HEK293 (cell line): ENCODE measurements around the gene C6orf15.

Source experiments
- CTCF ChIP-seq: fragments of 450-650 bp; formaldehyde crosslinking; IDR thresholded peaks from 2 replicates; pipeline ENCODE4 v1.5.1; 2016; ENCODE audit warnings: missing biosample characterization, missing genetic modification characterization
- KLF16 ChIP-seq: fragments of 450-650 bp; formaldehyde crosslinking; IDR thresholded peaks from 2 replicates; pipeline ENCODE4 v1.5.1; 2017; ENCODE audit warnings: missing biosample characterization, missing genetic modification characterization
- PRDM2 ChIP-seq: fragments of 450-650 bp; formaldehyde crosslinking; IDR thresholded peaks from 2 replicates; pipeline ENCODE4 v1.5.1; 2016; ENCODE audit warnings: missing biosample characterization, missing genetic modification characterization, borderline replicate concordance
- YY1 ChIP-seq: fragments of 450-650 bp; formaldehyde crosslinking; IDR thresholded peaks from 2 replicates; pipeline ENCODE4 v1.5.1; 2018; ENCODE audit warnings: missing biosample characterization, missing genetic modification characterization
- ZBTB1 ChIP-seq: fragments of 450-650 bp; formaldehyde crosslinking; IDR thresholded peaks from 2 replicates; pipeline ENCODE4 v1.5.1; 2016; ENCODE audit warnings: missing biosample characterization, missing genetic modification characterization
- ZBTB6 ChIP-seq: fragments of 450-650 bp; formaldehyde crosslinking; IDR thresholded peaks from 2 replicates; pipeline ENCODE4 v1.5.1; 2017; ENCODE audit warnings: missing biosample characterization, missing genetic modification characterization
- ZBTB7A ChIP-seq: fragments of 450-650 bp; formaldehyde crosslinking; IDR thresholded peaks from 2 replicates; pipeline ENCODE4 v1.5.1; 2016; ENCODE audit warnings: low read depth, missing biosample characterization, missing genetic modification characterization
- ZNF121 ChIP-seq: fragments of 450-650 bp; formaldehyde crosslinking; IDR thresholded peaks from 2 replicates; pipeline ENCODE4 v1.5.1; 2016; ENCODE audit warnings: missing biosample characterization, missing genetic modification characterization
- ZNF274 ChIP-seq, 2 experiments: fragments of 200-500 bp in 1 of 2; fragments of 450-650 bp in 1 of 2; sonication (Bioruptor generic) in 1 of 2; formaldehyde crosslinking in 1 of 2; IDR thresholded peaks; 2 replicates each; pipeline versions ENCODE4 v1.5.1 to v1.6.1; 2014 to 2016; ENCODE audit warnings: borderline replicate concordance in 1 of 2, inconsistent platforms in 1 of 2, low read length in 1 of 2, missing biosample characterization in 1 of 2, missing genetic modification characterization in 1 of 2
- ZNF311 ChIP-seq: fragments of 450-650 bp; formaldehyde crosslinking; IDR thresholded peaks from 2 replicates; pipeline ENCODE4 v1.5.1; 2017; ENCODE audit warnings: missing biosample characterization, missing genetic modification characterization, borderline replicate concordance
- ZNF580 ChIP-seq: fragments of 450-650 bp; formaldehyde crosslinking; IDR thresholded peaks from 2 replicates; pipeline ENCODE4 v1.5.1; 2016; ENCODE audit warnings: missing biosample characterization, missing genetic modification characterization

GRCh38 chr6:31128093-31128676 lies 15.8 kb upstream of the C6orf15 start:
- TF ChIP-seq CTCF (tag by site-specific recombination) = peak; percentile 57; the same call in 1 of the 2 replicates
- TF ChIP-seq ZNF580 (tag by site-specific recombination) = no peak
- TF ChIP-seq ZBTB6 (tag by site-specific recombination) = no peak
- TF ChIP-seq ZNF274 (IDR thresholded peaks at IDR 0.05; ENCODE audit: low read length) = no peak
- no peak for TF ChIP-seq ZNF274 (tag by site-specific recombination; IDR thresholded peaks at IDR 0.05; ENCODE audit: borderline replicate concordance)
- TF ChIP-seq KLF16 (tag by site-specific recombination) = no peak
- TF ChIP-seq ZBTB7A (tag by site-specific recombination) = no peak
- no peak for TF ChIP-seq YY1 (tag by site-specific recombination)
- no peak for TF ChIP-seq ZNF311 (tag by site-specific recombination)
- TF ChIP-seq ZNF121 (tag by site-specific recombination) = no peak
- TF ChIP-seq PRDM2 = no peak
- TF ChIP-seq ZBTB1 = no peak
